ENCODE measurements around the gene PFDN5.

PFDN5 gene

GRCh38 chr12:53300187-53300586 lies 4.8 kb downstream of the PFDN5 start:
- Histone ChIP-seq H3K9me3 (ENCODE audit: low read length) (no peaks in the 10 kb centered on the region), H3K79me2 (ENCODE audit: insufficient read depth, low read length) (peaks cover 16% of the 10 kb centered on the region), H3F3A (ENCODE audit: insufficient read depth, low read length) (no peaks in the 10 kb centered on the region), H3K4me3 (ENCODE audit: low read depth, low read length, poor library complexity, severe bottlenecking) (peak overlapping the region; percentile 94), H3K4me2 (ENCODE audit: low read length) (peak overlapping the region; percentile 98), H3K9ac (ENCODE audit: low read length) (peak overlapping the region; percentile 90), H3K27me3 (ENCODE audit: insufficient read depth, low read length) (no peaks in the 10 kb centered on the region), H2AFZ (ENCODE audit: low read length) (no peak overlapping the region), H3K27ac (ENCODE audit: low read depth, low read length, poor library complexity, severe bottlenecking) (no peak overlapping the region), H3K36me3 (ENCODE audit: insufficient read depth, low read length) (peaks cover 46% of the 10 kb centered on the region), H4K20me1 (ENCODE audit: insufficient read depth, low read length) (no peaks in the 10 kb centered on the region), H3K4me1 (ENCODE audit: insufficient read depth, low read length, severe bottlenecking) (peaks cover 37% of the 10 kb centered on the region), H3K9me2 (ENCODE audit: low read depth, low read length) (no peaks in the 10 kb centered on the region)
- TF ChIP-seq EZH2 (IDR thresholded peaks at IDR 0.05; ENCODE audit: borderline replicate concordance, low read length) (no peak), CTCF (IDR thresholded peaks at IDR 0.05; ENCODE audit: low read length) (no peak)

- Histone ChIP-seq H3K79me2 (ENCODE audit: insufficient read depth, low read length) (0 out of 2 replicates have a peak, but pooled peaks cover 5% of the 10 kb centered on the region), H2AFZ (ENCODE audit: low read length) (no peak overlapping the region), H3K27me3 (ENCODE audit: insufficient read depth, low read length) (no peaks in the 10 kb centered on the region), H3K4me2 (ENCODE audit: low read length) (no peak overlapping the region), H3K4me3 (ENCODE audit: low read depth, low read length, poor library complexity, severe bottlenecking) (no peak overlapping the region), H3K9ac (ENCODE audit: low read length) (no peak overlapping the region), H3K36me3 (ENCODE audit: insufficient read depth, low read length) (peaks cover 64% of the 10 kb centered on the region), H3K4me1 (ENCODE audit: insufficient read depth, low read length, severe bottlenecking) (peaks cover 24% of the 10 kb centered on the region), H3F3A (ENCODE audit: insufficient read depth, low read length) (no peaks in the 10 kb centered on the region), H3K9me2 (ENCODE audit: low read depth, low read length) (no peaks in the 10 kb centered on the region), H4K20me1 (ENCODE audit: insufficient read depth, low read length) (no peaks in the 10 kb centered on the region), H3K27ac (ENCODE audit: low read depth, low read length, poor library complexity, severe bottlenecking) (no peak overlapping the region), H3K9me3 (ENCODE audit: low read length) (no peaks in the 10 kb centered on the region)
- TF ChIP-seq EZH2 (IDR thresholded peaks at IDR 0.05; ENCODE audit: borderline replicate concordance, low read length) (no peak), CTCF (IDR thresholded peaks at IDR 0.05; ENCODE audit: low read length) (no peak)
These were observed 7.6 kb downstream of the PFDN5 start for GRCh38 chr12:53302903-53303302.

- no peak overlapping the region for H3K27ac ChIP-seq (ENCODE audit: low read depth, low read length, poor library complexity, severe bottlenecking)
- H3K4me2 ChIP-seq (ENCODE audit: low read length): no peak overlapping the region
- H3K79me2 ChIP-seq (ENCODE audit: insufficient read depth, low read length): no peaks in the 10 kb centered on the region
- H3K9me3 ChIP-seq (ENCODE audit: low read length): no peaks in the 10 kb centered on the region
- H4K20me1 ChIP-seq (ENCODE audit: insufficient read depth, low read length): no peaks in the 10 kb centered on the region
- no peak for TF ChIP-seq EZH2 (IDR thresholded peaks at IDR 0.05; ENCODE audit: borderline replicate concordance, low read length)
- no peaks in the 10 kb centered on the region for H3F3A ChIP-seq (ENCODE audit: insufficient read depth, low read length)
- no peak overlapping the region for H3K9ac ChIP-seq (ENCODE audit: low read length)
- H2AFZ ChIP-seq (ENCODE audit: low read length): no peak overlapping the region
- no peaks in the 10 kb centered on the region for H3K27me3 ChIP-seq (ENCODE audit: insufficient read depth, low read length)
- no peak overlapping the region for H3K4me3 ChIP-seq (ENCODE audit: low read depth, low read length, poor library complexity, severe bottlenecking)
- H3K36me3 ChIP-seq (ENCODE audit: insufficient read depth, low read length): peaks cover 57% of the 10 kb centered on the region
- no peaks in the 10 kb centered on the region for H3K9me2 ChIP-seq (ENCODE audit: low read depth, low read length)
- H3K4me1 ChIP-seq (ENCODE audit: insufficient read depth, low read length, severe bottlenecking): no peaks in the 10 kb centered on the region
These were observed 11.5 kb downstream of the PFDN5 start for GRCh38 chr12:53306826-53307225.

DNA sequence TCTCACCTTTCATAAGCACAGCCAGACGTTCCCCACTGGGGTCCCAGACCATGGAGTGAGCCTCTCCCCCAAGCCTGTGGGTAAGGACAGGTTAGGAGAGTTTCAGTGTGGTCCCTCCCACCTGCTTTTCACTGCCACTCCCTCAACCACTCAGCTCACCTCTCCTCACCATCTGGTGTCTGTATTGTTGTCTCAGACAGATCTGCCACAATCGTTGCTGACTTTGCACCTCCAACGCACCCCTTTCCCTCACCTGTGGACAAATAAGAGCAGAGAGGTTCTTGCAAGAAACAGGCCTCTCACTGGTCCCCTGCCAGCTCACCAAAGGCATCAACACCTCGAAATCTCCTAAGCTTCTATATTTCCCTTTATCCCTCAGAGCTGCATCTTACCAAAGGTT lies 12.9 kb downstream of the PFDN5 start:
- Histone ChIP-seq H4K20me1 (ENCODE audit: insufficient read depth, low read length) (no peaks in the 10 kb centered on the region), H3F3A (ENCODE audit: insufficient read depth, low read length) (no peaks in the 10 kb centered on the region), H3K4me1 (ENCODE audit: insufficient read depth, low read length, severe bottlenecking) (no peaks in the 10 kb centered on the region), H3K4me3 (ENCODE audit: low read depth, low read length, poor library complexity, severe bottlenecking) (no peak overlapping the region), H3K79me2 (ENCODE audit: insufficient read depth, low read length) (no peaks in the 10 kb centered on the region), H3K9ac (ENCODE audit: low read length) (no peak overlapping the region), H3K36me3 (ENCODE audit: insufficient read depth, low read length) (peaks cover 43% of the 10 kb centered on the region), H3K27me3 (ENCODE audit: insufficient read depth, low read length) (no peaks in the 10 kb centered on the region), H2AFZ (ENCODE audit: low read length) (no peak overlapping the region), H3K9me2 (ENCODE audit: low read depth, low read length) (no peaks in the 10 kb centered on the region), H3K4me2 (ENCODE audit: low read length) (no peak overlapping the region), H3K27ac (ENCODE audit: low read depth, low read length, poor library complexity, severe bottlenecking) (no peak overlapping the region), H3K9me3 (ENCODE audit: low read length) (no peaks in the 10 kb centered on the region)
- no peak for TF ChIP-seq EZH2 (IDR thresholded peaks at IDR 0.05; ENCODE audit: borderline replicate concordance, low read length)
- no peak for TF ChIP-seq CTCF (IDR thresholded peaks at IDR 0.05; ENCODE audit: low read length)

Measured in OCI-LY1 (cell line).